Sigmoid colon (tissue), 4 donors: ENCODE results near the gene CAMSAP3.

ENCODE experiments used
- POLR2A ChIP-seq, 2 donors: fragments of 450-650 bp; IDR thresholded peaks; one replicate each; pipeline ENCODE4 v1.6.1; 2016; ENCODE audit warnings: antibody characterized with exemption in 2 of 2, mild to moderate bottlenecking in 2 of 2, moderate library complexity in 2 of 2
- POLR2AphosphoS5 ChIP-seq, 4 donors: sonication (generic); formaldehyde crosslinking; IDR thresholded peaks; one replicate each; pipeline ENCODE4 v1.6.1; 2017; ENCODE audit warnings: antibody characterized with exemption in 4 of 4
- TF ChIP-seq, protein P1 (sequence below), 4 experiments: fragments of 450-650 bp in 3 of 4; fragments of 200-600 bp in 1 of 4; IDR thresholded peaks; one replicate each; pipeline ENCODE4 v1.5.1; 2016 to 2019; ENCODE audit warnings: antibody characterized with exemption in 4 of 4, mild to moderate bottlenecking in 3 of 4, moderate library complexity in 2 of 4

DNA sequence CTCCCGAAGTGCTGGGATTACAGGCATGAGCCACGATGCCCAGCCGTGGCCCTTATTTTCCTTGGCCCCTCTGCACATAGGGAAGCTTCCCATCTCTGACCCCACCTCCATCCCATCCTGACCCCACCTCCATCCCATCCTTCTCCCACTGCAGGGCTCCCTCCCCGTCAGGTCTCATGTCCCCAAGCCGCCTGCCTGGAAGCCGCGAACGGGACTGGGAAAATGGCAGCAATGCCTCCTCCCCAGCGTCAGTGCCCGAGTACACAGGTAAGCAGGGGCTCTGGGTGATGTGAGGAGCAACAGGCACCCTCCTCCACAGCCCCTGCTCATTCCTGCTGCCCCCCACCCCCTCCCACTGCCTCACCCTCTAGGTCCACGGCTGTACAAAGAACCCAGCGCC lies 21.5 kb downstream of the CAMSAP3 start:
- TF ChIP-seq, protein P1, sequence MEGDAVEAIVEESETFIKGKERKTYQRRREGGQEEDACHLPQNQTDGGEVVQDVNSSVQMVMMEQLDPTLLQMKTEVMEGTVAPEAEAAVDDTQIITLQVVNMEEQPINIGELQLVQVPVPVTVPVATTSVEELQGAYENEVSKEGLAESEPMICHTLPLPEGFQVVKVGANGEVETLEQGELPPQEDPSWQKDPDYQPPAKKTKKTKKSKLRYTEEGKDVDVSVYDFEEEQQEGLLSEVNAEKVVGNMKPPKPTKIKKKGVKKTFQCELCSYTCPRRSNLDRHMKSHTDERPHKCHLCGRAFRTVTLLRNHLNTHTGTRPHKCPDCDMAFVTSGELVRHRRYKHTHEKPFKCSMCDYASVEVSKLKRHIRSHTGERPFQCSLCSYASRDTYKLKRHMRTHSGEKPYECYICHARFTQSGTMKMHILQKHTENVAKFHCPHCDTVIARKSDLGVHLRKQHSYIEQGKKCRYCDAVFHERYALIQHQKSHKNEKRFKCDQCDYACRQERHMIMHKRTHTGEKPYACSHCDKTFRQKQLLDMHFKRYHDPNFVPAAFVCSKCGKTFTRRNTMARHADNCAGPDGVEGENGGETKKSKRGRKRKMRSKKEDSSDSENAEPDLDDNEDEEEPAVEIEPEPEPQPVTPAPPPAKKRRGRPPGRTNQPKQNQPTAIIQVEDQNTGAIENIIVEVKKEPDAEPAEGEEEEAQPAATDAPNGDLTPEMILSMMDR (IDR thresholded peaks at IDR 0.05) = no peak
- no peak for TF ChIP-seq POLR2AphosphoS5 (IDR thresholded peaks at IDR 0.05)
- TF ChIP-seq POLR2A (IDR thresholded peaks at IDR 0.05) = no peak
